ENCODE measurements around the gene ROGDI. TPM values are rescaled to one million over a fixed set of nuclear protein-coding genes. Genes with fewer than 3 reads are reported as not detected.

ROGDI gene
- total and polyA plus RNA-seq, 2 of the 13 experiments (the other 11 are each of a cell fraction or from before 2014, with no cell fraction given), result 19.2 to 42.1 TPM

- DNase-seq (ENCODE audit: low spot score) (no peak), ATAC-seq (no peak), FAIRE-seq (no peak)
- 7% methylated on average over 3 of the region's 4 CpGs for WGBS (ENCODE audit: low lambda C conversion rate)
- in situ Hi-C loops (cut with HindIII; ENCODE audit: extremely low pct_ligation_motif_present, low pct_unique_long_range_greater_than_20kb) (no loop called here), intact Hi-C loops (cut with micrococcal nuclease; ENCODE audit: unreplicated experiment) (no loop called here)
- no peak overlapping the region for H2AFZ ChIP-seq (ENCODE audit: low read length)
- H3K4me2 ChIP-seq (ENCODE audit: low read depth, low read length), result no peak overlapping the region
- H4K20me1 ChIP-seq (ENCODE audit: insufficient read depth, low read length), result no peaks in the 10 kb centered on the region
- H3K9ac ChIP-seq (ENCODE audit: insufficient read depth, low read depth, low read length), result no peak overlapping the region
- H3K4me1 ChIP-seq (ENCODE audit: insufficient read depth, low read length), result peaks cover 61% of the 10 kb centered on the region
- BruUV-seq (replicated peaks), result no TSS peak
- ChIA-PET POLR2A (interaction anchor here (1.3 kb wide), 1 partner anchor 11 kb away, joined by 5 read pairs; no protein-coding TSS in a partner anchor), CTCF (ENCODE audit: low intra/inter-chr PET ratio, low total read pairs) (no interaction called here)
- no peak overlapping the region for H3K4me3 ChIP-seq (replicated peaks in 1 of 3; ENCODE audit: insufficient read depth in 1 of 3, low read depth in 2 of 3, low read length in 3 of 3)
- H3K9me3 ChIP-seq (ENCODE audit: low read length), result no peaks in the 10 kb centered on the region
- H3K36me3 ChIP-seq (replicated peaks in 1 of 2; ENCODE audit: control insufficient read depth in 1 of 2, insufficient read depth in 2 of 2, low read length in 2 of 2), result no peaks in the 10 kb centered on the region
- no peaks in the 10 kb centered on the region for H3K79me2 ChIP-seq (ENCODE audit: insufficient read depth, low read length)
- H3K27me3 ChIP-seq (ENCODE audit: control insufficient read depth in 1 of 2, insufficient read depth in 2 of 2, low read length in 2 of 2), result no peaks in the 10 kb centered on the region
- H3K27ac ChIP-seq (ENCODE audit: extremely low read length, insufficient read depth, low read length), result no peak overlapping the region
- TF ChIP-seq MEIS1 (CRISPR knock-in tag; IDR thresholded peaks at IDR 0.05; ENCODE audit: borderline replicate concordance) (no peak), THAP11 (CRISPR knock-in tag; IDR thresholded peaks at IDR 0.05) (0 out of 2 replicates have a peak, but pooled peaks have one; percentile 18), ZNF816 (CRISPR knock-in tag; IDR thresholded peaks at IDR 0.05; ENCODE audit: borderline replicate concordance) (no peak), ONECUT2 (CRISPR knock-in tag; IDR thresholded peaks at IDR 0.05) (no peak), ZBTB21 (CRISPR knock-in tag; IDR thresholded peaks at IDR 0.05) (peak; percentile 76), DRAP1 (CRISPR knock-in tag; IDR thresholded peaks at IDR 0.05) (no peak), THAP7 (CRISPR knock-in tag; IDR thresholded peaks at IDR 0.05) (no peak), GABPB1 (CRISPR knock-in tag; IDR thresholded peaks at IDR 0.05) (no peak), PHF21A (CRISPR knock-in tag; IDR thresholded peaks at IDR 0.05) (no peak), SMARCC2 (IDR thresholded peaks at IDR 0.05) (no peak), ZNF557 (CRISPR knock-in tag; IDR thresholded peaks at IDR 0.05) (no peak), ZFP37 (CRISPR knock-in tag; IDR thresholded peaks at IDR 0.05; ENCODE audit: borderline replicate concordance) (no peak), ZNF562 (CRISPR knock-in tag; IDR thresholded peaks at IDR 0.05; ENCODE audit: borderline replicate concordance) (no peak), ZNF280D (CRISPR knock-in tag; IDR thresholded peaks at IDR 0.05) (no peak), ZNF572 (CRISPR knock-in tag; IDR thresholded peaks at IDR 0.05) (no peak), ARHGAP35 (CRISPR knock-in tag; IDR thresholded peaks at IDR 0.05; ENCODE audit: borderline replicate concordance) (no peak), SRSF9 (IDR thresholded peaks at IDR 0.05; ENCODE audit: borderline replicate concordance, insufficient read depth, low read depth, low read length, poor library complexity, severe bottlenecking) (no peak), FOSL2 (CRISPR knock-in tag; IDR thresholded peaks at IDR 0.05) (peak; percentile 63), ZNF263 (CRISPR knock-in tag; IDR thresholded peaks at IDR 0.05) (no peak)
Measured at GRCh38 chr16:4780235-4780634, 22.2 kb downstream of the ROGDI start.
